Cardiac fibroblast (primary cell): ENCODE measurements around the gene ZFYVE28.
A peak's percentile ranks its signal among the peaks of the same experiment; 100 is the strongest.

Experiments
- DNase-seq, 2 donors: peaks; one replicate each; pipeline versions ENCODE4 v3.0.0 to v3.0.0-alpha.2; 2010; ENCODE audit warnings: low read depth in 2 of 2
- H3K4me3 ChIP-seq, 2 donors: replicated peaks in 1 of 2; 1 replicate in 1 of 2; 2 replicates in 1 of 2; pipeline ENCODE4 v1.5.1; 2011; ENCODE audit warnings: low read depth in 2 of 2, low read length in 2 of 2, mild to moderate bottlenecking in 2 of 2, moderate library complexity in 1 of 2
- TF ChIP-seq, protein P1 (sequence below): IDR thresholded peaks from one replicate; pipeline ENCODE4 v1.5.1; 2011; ENCODE audit warnings: low read depth, mild to moderate bottlenecking, low read length, inconsistent platforms

ZFYVE28 gene

DNA sequence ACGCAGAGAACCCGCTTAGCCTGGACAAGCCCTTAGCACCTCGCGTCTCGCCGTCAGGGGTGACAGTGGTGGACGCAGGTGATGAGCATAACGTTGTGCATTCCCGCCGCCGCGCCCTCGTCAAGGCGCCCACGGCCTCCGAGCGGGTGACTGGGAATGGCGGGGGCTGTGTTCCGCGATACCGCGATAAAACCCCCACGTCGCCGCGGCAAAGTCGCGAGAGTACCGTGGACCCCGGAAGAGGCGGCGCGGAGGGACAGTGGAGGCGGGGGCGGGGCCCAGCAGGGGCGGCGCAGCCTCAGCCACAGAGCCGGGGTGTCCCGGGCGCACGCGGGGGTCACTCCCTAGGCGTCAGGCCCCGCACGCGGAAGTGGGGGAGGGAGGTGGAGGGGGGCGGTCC, 53.8 kb downstream of the ZFYVE28 start:
- H3K4me3 ChIP-seq = peak overlapping the region; percentile 55 to 56
- TF ChIP-seq, protein P1, sequence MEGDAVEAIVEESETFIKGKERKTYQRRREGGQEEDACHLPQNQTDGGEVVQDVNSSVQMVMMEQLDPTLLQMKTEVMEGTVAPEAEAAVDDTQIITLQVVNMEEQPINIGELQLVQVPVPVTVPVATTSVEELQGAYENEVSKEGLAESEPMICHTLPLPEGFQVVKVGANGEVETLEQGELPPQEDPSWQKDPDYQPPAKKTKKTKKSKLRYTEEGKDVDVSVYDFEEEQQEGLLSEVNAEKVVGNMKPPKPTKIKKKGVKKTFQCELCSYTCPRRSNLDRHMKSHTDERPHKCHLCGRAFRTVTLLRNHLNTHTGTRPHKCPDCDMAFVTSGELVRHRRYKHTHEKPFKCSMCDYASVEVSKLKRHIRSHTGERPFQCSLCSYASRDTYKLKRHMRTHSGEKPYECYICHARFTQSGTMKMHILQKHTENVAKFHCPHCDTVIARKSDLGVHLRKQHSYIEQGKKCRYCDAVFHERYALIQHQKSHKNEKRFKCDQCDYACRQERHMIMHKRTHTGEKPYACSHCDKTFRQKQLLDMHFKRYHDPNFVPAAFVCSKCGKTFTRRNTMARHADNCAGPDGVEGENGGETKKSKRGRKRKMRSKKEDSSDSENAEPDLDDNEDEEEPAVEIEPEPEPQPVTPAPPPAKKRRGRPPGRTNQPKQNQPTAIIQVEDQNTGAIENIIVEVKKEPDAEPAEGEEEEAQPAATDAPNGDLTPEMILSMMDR = no peak
- DNase-seq = peak; percentile 52 to 60

DNA sequence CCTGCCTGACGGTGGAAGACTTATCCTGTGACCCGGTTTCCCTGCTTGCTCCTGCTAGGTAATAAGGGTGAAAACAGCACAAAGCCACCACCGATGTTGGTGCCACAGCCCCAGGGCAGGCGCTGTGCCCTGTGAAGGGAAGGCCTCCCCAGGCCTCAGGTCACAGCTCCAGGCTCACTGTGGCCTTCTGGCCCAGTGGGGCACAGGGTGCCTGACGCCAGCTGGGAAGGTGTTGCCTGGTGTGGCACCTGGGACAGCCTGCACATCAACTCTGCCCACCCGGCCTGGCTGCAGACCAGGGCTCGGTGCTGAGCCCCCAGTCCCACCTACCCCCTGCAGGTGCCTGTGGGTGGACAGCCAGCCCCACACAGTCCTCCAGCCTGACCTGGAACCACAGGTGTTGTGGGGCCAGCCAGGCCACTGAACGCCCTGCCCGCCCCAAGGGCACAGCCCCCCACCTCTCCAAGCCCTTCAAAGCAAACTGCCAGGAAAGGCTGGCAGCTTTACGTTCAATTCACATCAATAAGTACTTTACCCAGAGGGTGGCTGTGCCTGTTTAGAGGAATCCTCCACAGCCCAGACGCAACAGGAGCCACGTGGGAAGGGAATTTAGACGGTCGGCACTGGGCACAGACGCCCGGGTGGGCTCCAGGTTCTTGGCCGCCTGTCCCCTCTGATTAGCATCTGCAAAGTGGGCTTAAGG, 54.3 kb downstream of the ZFYVE28 start:
- no peak for DNase-seq
- TF ChIP-seq, protein P1 = no peak
- H3K4me3 ChIP-seq = peak overlapping the region; percentile 55 to 56

DNA sequence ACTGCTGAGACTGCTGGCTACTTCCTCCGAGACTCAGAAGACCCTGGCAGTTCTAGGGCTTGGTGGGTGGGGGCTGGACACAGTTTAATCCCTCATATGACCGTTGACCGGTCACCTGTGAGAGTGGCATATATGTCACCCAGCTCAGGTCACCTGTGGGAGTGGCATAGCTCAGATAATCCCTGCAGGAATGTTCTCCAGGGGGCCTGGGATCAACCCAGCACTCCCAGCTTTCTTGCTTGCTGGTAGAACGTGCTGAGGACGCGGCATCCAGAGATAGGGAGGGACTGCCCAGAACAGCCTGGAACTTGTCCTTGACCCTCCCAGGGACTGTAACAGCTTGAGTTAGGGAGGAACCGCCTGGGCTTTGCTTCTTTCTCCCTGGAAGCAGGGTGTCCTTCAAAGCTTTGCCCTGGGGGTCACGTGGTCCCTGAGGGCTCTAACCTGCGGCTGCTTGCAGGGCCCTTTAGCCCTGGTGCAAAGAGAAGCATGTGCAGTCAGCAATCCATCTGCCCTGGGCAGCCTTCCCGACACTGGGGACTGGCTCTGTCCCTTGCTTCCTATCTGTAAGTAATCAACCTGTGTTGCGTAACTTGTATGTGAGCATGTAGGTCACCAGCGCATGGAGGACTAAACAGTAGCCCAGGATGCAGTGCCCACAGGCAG, 55.3 kb downstream of the ZFYVE28 start:
- H3K4me3 ChIP-seq = no peak overlapping the region
- no peak for DNase-seq
- TF ChIP-seq, protein P1 = no peak

GRCh38 chr4:2362266-2363055, 56.0 kb downstream of the ZFYVE28 start:
- no peak for DNase-seq

GRCh38 chr4:2361366-2362265, 56.8 kb downstream of the ZFYVE28 start:
- TF ChIP-seq, protein P1 = no peak
- DNase-seq = no peak
- no peak overlapping the region for H3K4me3 ChIP-seq

More at GRCh38 chr4:2362266-2363055, 56.0 kb downstream of the ZFYVE28 start:
- no peak overlapping the region for H3K4me3 ChIP-seq
- TF ChIP-seq, protein P1 = no peak

DNA sequence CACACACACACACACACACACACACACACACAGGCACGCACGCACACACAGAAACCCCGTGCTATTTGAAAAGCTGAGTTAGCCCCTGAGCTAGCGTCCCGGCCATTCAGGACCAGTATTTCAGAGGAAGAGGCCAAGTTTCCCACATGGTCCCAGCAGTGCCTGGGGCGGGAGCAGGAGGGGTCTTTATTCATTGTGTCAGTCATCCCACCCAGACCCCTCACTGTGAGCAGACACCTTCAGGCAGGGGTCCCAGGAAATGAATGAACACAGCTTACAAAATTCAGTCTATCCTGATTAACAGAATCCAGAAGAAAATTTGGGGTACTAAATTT, 58.1 kb downstream of the ZFYVE28 start:
- no peak overlapping the region for H3K4me3 ChIP-seq
- TF ChIP-seq, protein P1 = no peak
- no peak for DNase-seq
